ENCODE data around the gene SLC26A9. TPM values are rescaled to one million over a fixed set of nuclear protein-coding genes. Genes with fewer than 3 reads are reported as not detected.

SLC26A9 gene
- total and polyA plus RNA-seq, 5 donors from 2014 or later, result not detected

DNA sequence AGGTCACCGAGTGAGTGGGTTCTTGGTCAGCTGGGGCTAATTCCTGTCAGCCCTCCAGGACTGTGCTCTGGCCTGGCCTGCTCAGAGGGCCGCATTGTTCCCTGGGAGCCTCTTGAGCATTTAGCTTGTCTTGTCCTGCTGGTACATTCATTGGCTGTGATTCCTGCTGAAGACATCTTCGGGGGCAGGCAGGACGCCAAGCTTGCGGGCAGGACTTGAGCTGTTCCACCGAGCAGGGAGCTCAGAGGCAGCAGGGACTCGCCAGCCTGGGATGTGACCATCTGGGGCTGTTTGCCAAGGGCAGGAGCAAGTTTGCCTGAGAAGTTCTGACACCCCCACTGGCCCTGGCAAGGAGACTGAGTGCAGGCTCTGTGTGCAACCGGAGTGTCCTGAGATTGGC is 7.0 kb upstream of the SLC26A9 start:
- Histone ChIP-seq H3K9me3 (ENCODE audit: control insufficient read depth in 2 of 2, low read length in 2 of 2) (no peaks in the 10 kb centered on the region), H3K27me3 (ENCODE audit: control insufficient read depth, insufficient read depth, low read length) (peaks cover 2% of the 10 kb centered on the region), H3K27ac (ENCODE audit: insufficient read depth, low read length, poor library complexity, severe bottlenecking) (no peak overlapping the region), H3K4me1 (ENCODE audit: control insufficient read depth, insufficient read depth, low read length, poor library complexity, severe bottlenecking) (no peaks in the 10 kb centered on the region), H3K4me3 (ENCODE audit: low read depth, low read length) (no peak overlapping the region), H3K36me3 (ENCODE audit: control insufficient read depth, insufficient read depth, low read length) (no peaks in the 10 kb centered on the region)
- Mint-ChIP-seq H3K27me3 (peaks cover 31% of the 10 kb centered on the region), H3K36me3 (no peaks in the 10 kb centered on the region), H3K9me3 (peaks cover 0 to 4% (median 0%) of the 10 kb centered on the region in 7 donors), H3K4me1 (no peaks in the 10 kb centered on the region), H3K27ac (no peak overlapping the region), H3K4me3 (no peak overlapping the region)
- no peak for ATAC-seq (ENCODE audit: low read depth in 2 of 2)
- no peak for DNase-seq

DNA sequence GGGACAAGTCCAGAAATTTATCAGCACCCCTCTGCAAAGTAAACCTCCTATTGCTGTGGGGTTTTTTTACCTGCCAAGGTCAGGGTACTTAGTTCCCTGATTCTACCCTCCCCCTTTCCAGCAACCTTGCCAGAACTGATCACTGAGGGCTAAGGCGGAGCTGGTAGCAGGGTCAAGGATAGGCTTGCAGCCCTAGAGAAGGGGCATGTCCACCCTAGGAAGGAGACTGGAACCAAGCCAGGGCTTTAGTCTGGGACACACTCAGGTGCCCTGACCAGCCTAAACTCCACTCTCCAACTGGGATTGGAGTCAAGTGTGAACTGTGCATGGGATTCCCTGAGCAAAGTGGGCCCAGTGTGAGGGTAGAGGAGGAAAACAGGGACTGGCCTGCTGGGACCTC is 6.5 kb upstream of the SLC26A9 start:
- Histone ChIP-seq H3K4me1 (ENCODE audit: control insufficient read depth, insufficient read depth, low read length, poor library complexity, severe bottlenecking) (no peaks in the 10 kb centered on the region), H3K9me3 (ENCODE audit: control insufficient read depth in 2 of 2, low read length in 2 of 2) (no peaks in the 10 kb centered on the region), H3K4me3 (ENCODE audit: low read depth, low read length) (no peak overlapping the region), H3K27ac (ENCODE audit: insufficient read depth, low read length, poor library complexity, severe bottlenecking) (no peak overlapping the region), H3K27me3 (ENCODE audit: control insufficient read depth, insufficient read depth, low read length) (peaks cover 2% of the 10 kb centered on the region), H3K36me3 (ENCODE audit: control insufficient read depth, insufficient read depth, low read length) (no peaks in the 10 kb centered on the region)
- Mint-ChIP-seq H3K4me3 (no peak overlapping the region), H3K4me1 (no peaks in the 10 kb centered on the region), H3K9me3 (peaks cover 0 to 4% (median 0%) of the 10 kb centered on the region in 7 donors), H3K27ac (no peak overlapping the region), H3K36me3 (no peaks in the 10 kb centered on the region), H3K27me3 (peaks cover 30% of the 10 kb centered on the region)
- DNase-seq, result no peak
- ATAC-seq (ENCODE audit: low read depth in 2 of 2), result no peak

DNA sequence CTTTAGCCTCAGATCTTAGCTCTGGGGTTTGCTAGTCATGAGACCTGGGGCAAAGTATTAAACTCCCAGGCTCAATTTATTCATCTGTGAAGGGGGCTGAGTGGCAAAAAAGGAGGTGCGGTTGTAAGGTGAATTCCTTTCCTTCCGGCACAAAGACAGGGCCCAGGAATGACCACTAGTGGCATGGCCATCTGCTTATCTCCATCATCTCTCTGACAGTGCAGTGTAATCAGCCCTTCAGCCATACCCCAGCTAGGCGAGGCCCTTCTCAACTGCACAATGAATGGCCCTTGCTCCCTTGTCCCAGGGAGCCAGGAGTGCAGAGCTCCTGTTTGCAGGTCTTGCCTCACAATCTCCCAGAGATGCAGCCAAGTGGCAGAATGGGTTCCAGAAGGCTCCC is 5.6 kb upstream of the SLC26A9 start:
- Histone ChIP-seq H3K4me3 (ENCODE audit: low read depth, low read length) (no peak overlapping the region), H3K9me3 (ENCODE audit: control insufficient read depth in 2 of 2, low read length in 2 of 2) (no peaks in the 10 kb centered on the region), H3K4me1 (ENCODE audit: control insufficient read depth, insufficient read depth, low read length, poor library complexity, severe bottlenecking) (no peaks in the 10 kb centered on the region), H3K27ac (ENCODE audit: insufficient read depth, low read length, poor library complexity, severe bottlenecking) (no peak overlapping the region), H3K27me3 (ENCODE audit: control insufficient read depth, insufficient read depth, low read length) (peaks cover 2% of the 10 kb centered on the region), H3K36me3 (ENCODE audit: control insufficient read depth, insufficient read depth, low read length) (no peaks in the 10 kb centered on the region)
- Mint-ChIP-seq H3K27ac (no peak overlapping the region), H3K4me1 (no peaks in the 10 kb centered on the region), H3K27me3 (peaks cover 25% of the 10 kb centered on the region), H3K4me3 (no peak overlapping the region), H3K9me3 (peaks cover 0 to 4% (median 0%) of the 10 kb centered on the region in 7 donors), H3K36me3 (no peaks in the 10 kb centered on the region)
- no peak for ATAC-seq (ENCODE audit: low read depth in 2 of 2)
- no peak for DNase-seq

DNA sequence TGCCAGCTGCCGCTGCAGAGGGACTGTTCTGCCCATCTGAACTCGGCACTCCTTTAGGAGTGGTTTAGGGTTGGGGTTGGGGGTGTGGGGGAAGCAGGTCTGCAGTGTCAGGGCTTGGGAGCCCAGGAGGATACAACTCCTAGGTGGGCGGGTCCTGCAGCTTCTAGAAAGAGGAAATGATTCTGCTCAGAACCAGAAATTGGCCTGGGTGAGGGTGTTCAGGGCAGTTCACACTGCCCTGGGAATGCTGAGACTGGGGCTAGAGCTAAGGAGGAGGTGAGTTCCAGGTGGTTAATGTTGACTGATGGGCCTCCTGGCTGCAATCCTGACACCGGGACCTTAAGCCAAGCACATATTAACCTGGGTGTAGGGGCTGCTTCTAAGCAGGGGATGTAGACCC is 4.8 kb upstream of the SLC26A9 start:
- Histone ChIP-seq H3K27ac (ENCODE audit: insufficient read depth, low read length, poor library complexity, severe bottlenecking) (no peak overlapping the region), H3K27me3 (ENCODE audit: control insufficient read depth, insufficient read depth, low read length) (peaks cover 2% of the 10 kb centered on the region), H3K36me3 (ENCODE audit: control insufficient read depth, insufficient read depth, low read length) (no peaks in the 10 kb centered on the region), H3K4me3 (ENCODE audit: low read depth, low read length) (no peak overlapping the region), H3K9me3 (ENCODE audit: control insufficient read depth in 2 of 2, low read length in 2 of 2) (no peaks in the 10 kb centered on the region), H3K4me1 (ENCODE audit: control insufficient read depth, insufficient read depth, low read length, poor library complexity, severe bottlenecking) (no peaks in the 10 kb centered on the region)
- Mint-ChIP-seq H3K4me3 (no peak overlapping the region), H3K27ac (no peak overlapping the region), H3K4me1 (no peaks in the 10 kb centered on the region), H3K27me3 (peaks cover 25% of the 10 kb centered on the region), H3K36me3 (no peaks in the 10 kb centered on the region), H3K9me3 (peaks cover 0 to 4% (median 0%) of the 10 kb centered on the region in 7 donors)
- ATAC-seq (ENCODE audit: low read depth in 2 of 2) (no peak), DNase-seq (no peak)

DNA sequence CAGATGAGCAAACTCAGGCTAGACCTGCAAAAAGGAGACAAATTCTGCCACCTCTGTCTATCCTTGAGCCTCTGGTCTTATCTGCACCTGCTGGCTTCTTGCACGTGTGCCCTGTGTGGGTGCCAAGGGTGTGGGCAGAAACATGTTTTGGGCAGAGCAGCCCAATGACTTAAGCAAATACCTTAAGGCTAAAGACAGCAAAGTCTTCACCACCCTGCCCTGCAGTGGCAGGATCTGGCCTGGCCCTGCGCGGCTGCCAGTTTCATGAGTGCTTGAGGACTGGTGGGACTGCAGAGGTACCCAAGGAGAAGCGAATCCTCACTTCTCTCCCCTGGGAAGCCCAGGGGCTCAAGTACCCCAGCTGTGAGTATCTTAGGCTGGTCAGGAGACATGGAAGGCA is 3.8 kb upstream of the SLC26A9 start:
- ATAC-seq (ENCODE audit: low read depth in 2 of 2), result no peak
- Mint-ChIP-seq H3K9me3 (peaks cover 0 to 4% (median 0%) of the 10 kb centered on the region in 7 donors), H3K4me3 (no peak overlapping the region), H3K27me3 (peaks cover 25% of the 10 kb centered on the region), H3K4me1 (no peaks in the 10 kb centered on the region), H3K36me3 (no peaks in the 10 kb centered on the region), H3K27ac (no peak overlapping the region)
- Histone ChIP-seq H3K9me3 (ENCODE audit: control insufficient read depth in 2 of 2, low read length in 2 of 2) (no peaks in the 10 kb centered on the region), H3K27ac (ENCODE audit: insufficient read depth, low read length, poor library complexity, severe bottlenecking) (no peak overlapping the region), H3K4me1 (ENCODE audit: control insufficient read depth, insufficient read depth, low read length, poor library complexity, severe bottlenecking) (no peaks in the 10 kb centered on the region), H3K4me3 (ENCODE audit: low read depth, low read length) (no peak overlapping the region), H3K27me3 (ENCODE audit: control insufficient read depth, insufficient read depth, low read length) (peaks cover 2% of the 10 kb centered on the region), H3K36me3 (ENCODE audit: control insufficient read depth, insufficient read depth, low read length) (no peaks in the 10 kb centered on the region)
- no peak for DNase-seq

DNA sequence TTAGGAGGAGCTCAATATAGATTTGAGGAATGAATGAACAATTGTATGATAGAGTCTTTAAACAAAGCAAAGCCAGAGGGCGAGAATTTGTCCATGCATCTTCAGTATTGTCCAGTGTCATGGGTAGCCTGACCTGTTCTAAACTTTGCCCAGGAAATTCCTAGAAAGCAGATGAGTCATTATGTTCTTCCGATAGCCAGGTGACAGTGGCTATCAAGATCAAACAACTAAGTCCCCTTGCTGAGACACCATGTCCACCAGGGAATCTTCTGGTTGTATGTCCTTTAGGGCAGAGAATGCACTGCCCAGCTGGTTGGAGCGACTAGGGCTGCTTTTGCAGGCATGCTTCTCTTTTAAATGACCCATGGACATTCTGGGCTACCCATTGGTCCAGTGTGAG is 1.8 kb upstream of the SLC26A9 start:
- no peak for ATAC-seq (ENCODE audit: low read depth in 2 of 2)
- H3K9me3 ChIP-seq (ENCODE audit: control insufficient read depth in 2 of 2, low read length in 2 of 2), result no peaks in the 10 kb centered on the region
- H3K36me3 ChIP-seq (ENCODE audit: control insufficient read depth, insufficient read depth, low read length), result no peaks in the 10 kb centered on the region
- no peak overlapping the region for H3K27ac ChIP-seq (ENCODE audit: insufficient read depth, low read length, poor library complexity, severe bottlenecking)
- Mint-ChIP-seq H3K4me3 (no peak overlapping the region), H3K27ac (no peak overlapping the region), H3K36me3 (no peaks in the 10 kb centered on the region), H3K9me3 (peaks cover 0 to 4% (median 0%) of the 10 kb centered on the region in 7 donors), H3K4me1 (no peaks in the 10 kb centered on the region), H3K27me3 (peaks cover 25% of the 10 kb centered on the region)
- no peaks in the 10 kb centered on the region for H3K4me1 ChIP-seq (ENCODE audit: control insufficient read depth, insufficient read depth, low read length, poor library complexity, severe bottlenecking)
- H3K4me3 ChIP-seq (ENCODE audit: low read depth, low read length), result no peak overlapping the region
- no peak for DNase-seq
- H3K27me3 ChIP-seq (ENCODE audit: control insufficient read depth, insufficient read depth, low read length), result peaks cover 2% of the 10 kb centered on the region

DNA sequence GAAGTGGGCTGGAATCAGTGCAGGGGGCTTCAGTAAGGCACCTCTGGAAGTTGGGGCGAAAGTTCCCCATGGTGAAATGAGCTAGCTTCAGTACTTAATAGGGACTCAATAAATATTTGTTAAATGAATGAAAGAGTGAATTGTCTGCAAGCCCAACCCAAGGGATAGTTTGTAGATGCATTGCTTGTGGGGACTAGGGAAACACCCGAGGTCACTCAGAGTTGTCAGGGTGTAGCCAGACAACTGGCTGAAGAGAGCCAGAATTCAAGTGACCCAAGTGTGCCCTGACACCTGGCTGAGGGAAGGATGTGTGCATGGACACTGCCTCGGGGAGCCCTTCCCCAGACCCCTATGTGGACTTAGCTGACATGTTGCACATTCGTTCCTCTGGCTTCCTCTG is 1.3 kb upstream of the SLC26A9 start:
- Histone ChIP-seq H3K27me3 (ENCODE audit: control insufficient read depth, insufficient read depth, low read length) (peaks cover 2% of the 10 kb centered on the region), H3K9me3 (ENCODE audit: control insufficient read depth in 2 of 2, low read length in 2 of 2) (no peaks in the 10 kb centered on the region), H3K27ac (ENCODE audit: insufficient read depth, low read length, poor library complexity, severe bottlenecking) (no peak overlapping the region), H3K36me3 (ENCODE audit: control insufficient read depth, insufficient read depth, low read length) (no peaks in the 10 kb centered on the region), H3K4me3 (ENCODE audit: low read depth, low read length) (no peak overlapping the region), H3K4me1 (ENCODE audit: control insufficient read depth, insufficient read depth, low read length, poor library complexity, severe bottlenecking) (no peaks in the 10 kb centered on the region)
- Mint-ChIP-seq H3K36me3 (no peaks in the 10 kb centered on the region), H3K9me3 (peaks cover 0 to 4% (median 0%) of the 10 kb centered on the region in 7 donors), H3K27ac (no peak overlapping the region), H3K4me1 (no peaks in the 10 kb centered on the region), H3K27me3 (peaks cover 22% of the 10 kb centered on the region), H3K4me3 (no peak overlapping the region)
- no peak for DNase-seq
- no peak for ATAC-seq (ENCODE audit: low read depth in 2 of 2)

DNA sequence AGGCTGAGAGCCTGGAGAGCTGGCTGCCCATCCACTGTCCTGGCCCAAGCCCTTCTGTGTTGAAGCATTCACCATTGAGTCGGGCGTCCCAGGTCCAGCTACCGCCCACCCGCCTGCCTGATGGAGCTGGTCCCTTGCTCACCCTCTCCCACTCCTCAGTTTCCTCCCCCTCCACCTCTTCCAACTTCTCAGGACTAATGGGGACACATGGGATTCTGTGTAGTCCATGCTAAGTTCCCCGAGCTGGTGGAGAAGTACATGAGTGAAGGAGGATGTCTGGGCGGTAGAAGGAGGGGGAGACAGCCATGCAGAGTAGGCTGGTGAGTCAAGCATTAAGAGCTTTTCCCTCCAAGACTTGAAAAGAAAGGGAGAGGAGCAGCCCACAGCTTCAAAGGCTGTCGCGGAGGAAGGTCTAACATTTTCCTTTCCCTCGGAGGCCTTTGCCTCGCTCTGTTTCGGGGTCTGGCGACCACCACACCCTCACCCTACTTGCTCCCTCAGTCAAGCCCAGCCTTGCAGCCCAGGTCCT is 561 bp downstream of the SLC26A9 start:
- H3K36me3 Mint-ChIP-seq, result no peaks in the 10 kb centered on the region
- no peaks in the 10 kb centered on the region for H3K36me3 ChIP-seq (ENCODE audit: control insufficient read depth, insufficient read depth, low read length)
- DNase-seq (no peak), ATAC-seq (ENCODE audit: low read depth in 2 of 2) (no peak)
- H3K9me3 Mint-ChIP-seq, result peaks cover 0 to 3% (median 0%) of the 10 kb centered on the region in 7 donors
- no peak overlapping the region for H3K27ac ChIP-seq (ENCODE audit: insufficient read depth, low read length, poor library complexity, severe bottlenecking)
- H3K4me1 ChIP-seq (ENCODE audit: control insufficient read depth, insufficient read depth, low read length, poor library complexity, severe bottlenecking), result no peaks in the 10 kb centered on the region
- peaks cover 2% of the 10 kb centered on the region for H3K27me3 ChIP-seq (ENCODE audit: control insufficient read depth, insufficient read depth, low read length)
- no peak overlapping the region for H3K4me3 ChIP-seq (ENCODE audit: low read depth, low read length)
- no peaks in the 10 kb centered on the region for H3K4me1 Mint-ChIP-seq
- peaks cover 28% of the 10 kb centered on the region for H3K27me3 Mint-ChIP-seq
- no peak overlapping the region for H3K27ac Mint-ChIP-seq
- no peak overlapping the region for H3K4me3 Mint-ChIP-seq
- no peaks in the 10 kb centered on the region for H3K9me3 ChIP-seq (ENCODE audit: control insufficient read depth in 2 of 2, low read length in 2 of 2)
